DND-41 (cell line): ENCODE results near the gene VPS37C.

Source experiments
- CTCF ChIP-seq: IDR thresholded peaks from 2 replicates; pipeline ENCODE4 v1.5.1; 2012; ENCODE audit warnings: borderline replicate concordance, low read length, moderate library complexity, mild to moderate bottlenecking; ENCODE audit not compliant: poor library complexity, severe bottlenecking; ENCODE audit errors: extremely low read depth
- EZH2 ChIP-seq: IDR thresholded peaks from 3 replicates; pipeline ENCODE4 v1.6.1; 2012; ENCODE audit warnings: borderline replicate concordance, low read depth, mild to moderate bottlenecking, moderate library complexity, low read length, inconsistent platforms; ENCODE audit not compliant: severe bottlenecking

- TF ChIP-seq CTCF: no peak
- no peak for TF ChIP-seq EZH2
These were observed 52.2 kb downstream of the VPS37C start for GRCh38 chr11:61108847-61109585.
